Activated CD4-positive, alpha-beta T cell treated with anti-CD3 and anti-CD28 coated beads, Interleukin-2, amount 10 ng/mL, durations not matched to agents 24 days and 14 days (primary cell): ENCODE results near the gene SLC13A3. TPM values are rescaled to one million over a fixed set of nuclear protein-coding genes. Genes with fewer than 3 reads are reported as not detected.

Experiments used
- DNase-seq: peaks from one replicate; pipeline ENCODE4 v3.0.0; 2022
- H3K27ac Mint-ChIP-seq: one replicate; pipeline ENCODE4 v1.8.0; 2022; ENCODE audit warnings: mild to moderate bottlenecking, mixed read lengths
- H3K27me3 Mint-ChIP-seq: one replicate; pipeline ENCODE4 v1.8.0; 2022; ENCODE audit warnings: mixed read lengths
- H3K36me3 Mint-ChIP-seq: one replicate; pipeline ENCODE4 v1.8.0; 2022; ENCODE audit warnings: low read depth, mild to moderate bottlenecking, mixed read lengths
- H3K4me1 Mint-ChIP-seq: one replicate; pipeline ENCODE4 v1.8.0; 2021; ENCODE audit warnings: mixed read lengths
- H3K4me3 Mint-ChIP-seq: one replicate; pipeline ENCODE4 v1.8.0; 2022; ENCODE audit warnings: mild to moderate bottlenecking, moderate library complexity, mixed read lengths
- H3K9me3 Mint-ChIP-seq: one replicate; pipeline ENCODE4 v1.8.0; 2021; ENCODE audit warnings: mixed read lengths
- intact Hi-C: fragments of 100-400 bp; cut with micrococcal nuclease; formaldehyde crosslinking; loops from one replicate; pipeline ENCODE4 v1.15.1; 2023
- total RNA-seq: library from RNA; stranded (reverse); gene quantifications from 2 replicates; pipeline ENCODE4 v1.2.3, GENCODE V29; 2022

SLC13A3 gene
- total RNA-seq, 1 donor from 2014 or later: not detected

DNA sequence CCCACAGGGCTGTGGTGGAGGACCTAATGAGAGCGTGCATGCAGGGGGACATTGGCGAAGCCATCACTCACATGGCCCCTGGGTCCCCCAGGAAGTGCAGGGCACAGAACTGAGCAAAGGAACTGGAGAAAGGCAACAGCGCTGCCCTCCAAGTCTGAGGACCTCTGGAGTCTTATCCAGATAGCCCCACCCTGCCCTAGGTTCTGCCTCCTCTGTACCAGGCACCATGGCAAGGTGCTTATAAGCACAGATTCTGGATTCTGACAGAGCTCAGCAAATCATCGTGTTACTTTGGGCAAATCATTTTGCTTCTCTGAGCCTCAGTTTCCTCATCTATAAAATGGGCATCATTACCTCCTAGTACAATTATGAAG is 44.5 kb downstream of the SLC13A3 start:
- peaks cover 11% of the 10 kb centered on the region for H3K27me3 Mint-ChIP-seq
- H3K4me3 Mint-ChIP-seq: no peak overlapping the region

DNA sequence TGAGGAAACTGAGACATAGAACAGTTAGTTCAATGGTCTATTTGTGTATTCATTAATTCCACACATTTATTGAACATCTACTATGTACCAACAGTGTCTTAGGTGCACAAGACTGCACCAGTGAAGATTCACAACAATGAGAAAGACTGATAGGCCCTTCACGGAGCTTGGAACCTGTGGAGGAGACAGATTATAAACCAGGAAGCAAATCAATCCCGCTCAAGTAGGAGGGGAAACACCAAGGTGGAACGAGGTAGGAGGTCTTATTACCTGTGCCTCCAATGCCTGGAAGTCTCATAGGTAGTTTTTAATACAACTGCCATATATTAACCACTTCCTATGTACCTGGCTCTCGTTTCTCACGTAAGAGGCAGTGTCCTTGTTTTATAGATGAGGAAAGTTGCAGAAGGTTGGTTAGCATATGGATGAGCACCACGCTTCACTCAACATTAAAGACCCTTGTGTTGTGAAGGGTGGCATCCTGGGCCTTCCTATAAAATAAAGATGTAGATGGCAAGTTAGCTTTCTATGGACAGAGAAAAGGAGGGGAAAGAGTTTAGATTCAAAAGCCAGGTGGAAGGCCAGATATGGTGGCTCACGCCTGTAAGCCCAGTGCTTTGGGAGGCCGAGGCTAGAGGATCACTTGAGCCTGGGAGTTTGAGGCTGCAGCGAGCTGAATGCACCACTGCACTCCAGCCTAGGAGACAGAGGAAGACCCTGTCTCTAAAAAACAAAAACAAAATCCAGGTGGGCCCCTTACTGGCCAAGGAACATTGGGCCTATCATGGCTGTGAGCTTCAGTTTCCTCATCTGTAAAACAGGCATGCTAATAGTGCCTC is 45.1 kb downstream of the SLC13A3 start:
- DNase-seq: no peak
- Mint-ChIP-seq H3K4me1 (peaks cover 12% of the 10 kb centered on the region), H3K27me3 (peaks cover 11% of the 10 kb centered on the region), H3K9me3 (no peaks in the 10 kb centered on the region), H3K4me3 (no peak overlapping the region), H3K27ac (no peak overlapping the region), H3K36me3 (no peaks in the 10 kb centered on the region)
- intact Hi-C loops: no loop called here

More for the DNA sequence above, 44.5 kb downstream of the SLC13A3 start:
- Mint-ChIP-seq H3K36me3 (no peaks in the 10 kb centered on the region), H3K4me1 (peaks cover 6% of the 10 kb centered on the region), H3K27ac (no peak overlapping the region), H3K9me3 (no peaks in the 10 kb centered on the region)
- intact Hi-C loops: loop anchor here (1.0 kb wide), 1 partner anchor 8 kb away; no protein-coding TSS in a partner anchor
- no peak for DNase-seq

DNA sequence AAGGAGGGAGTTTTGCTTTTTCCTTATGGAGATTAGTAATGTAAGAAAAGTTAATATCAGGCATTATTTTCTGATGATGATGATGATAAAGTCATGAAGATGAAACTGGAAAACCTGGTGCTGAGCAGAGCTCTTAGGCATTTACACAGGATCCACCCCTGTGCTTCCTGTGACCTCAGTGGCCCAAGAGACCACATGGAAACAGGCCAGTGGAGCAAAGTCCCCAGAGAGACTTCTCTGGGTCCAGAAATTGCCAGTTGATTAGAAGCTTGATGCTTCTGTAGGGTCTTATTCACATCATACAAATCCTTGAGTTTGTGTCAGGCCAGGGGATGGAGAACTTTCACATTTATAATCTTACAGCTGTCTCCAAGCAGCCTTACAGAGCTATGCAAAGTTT is 46.1 kb downstream of the SLC13A3 start:
- Mint-ChIP-seq H3K27ac (no peak overlapping the region), H3K9me3 (no peaks in the 10 kb centered on the region), H3K27me3 (peaks cover 8% of the 10 kb centered on the region), H3K36me3 (no peaks in the 10 kb centered on the region), H3K4me1 (peaks cover 12% of the 10 kb centered on the region), H3K4me3 (no peak overlapping the region)
- DNase-seq: no peak
- intact Hi-C loops: no loop called here

DNA sequence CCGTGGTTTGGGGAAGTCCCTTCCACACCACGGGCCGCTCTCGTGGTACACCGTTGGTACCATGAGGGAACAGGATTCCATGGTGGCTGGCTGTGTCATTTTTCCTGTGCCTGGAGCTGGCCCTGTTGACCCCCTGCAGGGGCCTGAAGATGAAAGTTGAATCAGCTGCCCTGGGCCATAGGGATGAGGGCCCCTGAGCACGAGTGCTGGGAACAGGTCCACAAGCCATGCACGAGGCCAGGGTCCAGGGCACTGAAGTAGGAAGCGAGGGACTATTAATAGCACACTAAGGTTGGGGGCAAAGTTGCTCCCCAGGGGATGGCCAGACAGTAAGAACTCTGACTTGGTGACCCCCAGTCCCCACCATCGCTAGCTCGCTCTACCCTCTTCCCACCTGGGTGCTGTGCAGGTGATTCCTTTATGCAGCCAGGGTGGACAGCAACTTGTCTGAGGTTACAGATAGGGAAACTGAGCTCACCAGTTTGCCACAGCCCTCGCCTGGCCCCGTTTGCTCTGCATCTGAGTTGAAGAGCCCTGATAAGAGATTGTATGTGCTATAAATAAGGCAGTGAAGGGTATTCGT is 46.6 kb downstream of the SLC13A3 start:
- Mint-ChIP-seq H3K36me3 (no peaks in the 10 kb centered on the region), H3K4me1 (peaks cover 12% of the 10 kb centered on the region), H3K27ac (no peak overlapping the region), H3K27me3 (peaks cover 10% of the 10 kb centered on the region), H3K4me3 (no peak overlapping the region), H3K9me3 (no peaks in the 10 kb centered on the region)
- intact Hi-C loops: no loop called here
- no peak for DNase-seq

- Mint-ChIP-seq H3K36me3 (no peaks in the 10 kb centered on the region), H3K9me3 (no peaks in the 10 kb centered on the region), H3K27ac (no peak overlapping the region), H3K4me1 (peaks cover 12% of the 10 kb centered on the region), H3K4me3 (no peak overlapping the region), H3K27me3 (peaks cover 11% of the 10 kb centered on the region)
- intact Hi-C loops: no loop called here
- DNase-seq: no peak
These were observed 48.8 kb downstream of the SLC13A3 start for GRCh38 chr20:46602429-46602828.

- Mint-ChIP-seq H3K27me3 (peaks cover 7% of the 10 kb centered on the region), H3K36me3 (no peaks in the 10 kb centered on the region), H3K27ac (no peak overlapping the region)
These were observed 49.6 kb downstream of the SLC13A3 start for GRCh38 chr20:46601603-46602122.

DNA sequence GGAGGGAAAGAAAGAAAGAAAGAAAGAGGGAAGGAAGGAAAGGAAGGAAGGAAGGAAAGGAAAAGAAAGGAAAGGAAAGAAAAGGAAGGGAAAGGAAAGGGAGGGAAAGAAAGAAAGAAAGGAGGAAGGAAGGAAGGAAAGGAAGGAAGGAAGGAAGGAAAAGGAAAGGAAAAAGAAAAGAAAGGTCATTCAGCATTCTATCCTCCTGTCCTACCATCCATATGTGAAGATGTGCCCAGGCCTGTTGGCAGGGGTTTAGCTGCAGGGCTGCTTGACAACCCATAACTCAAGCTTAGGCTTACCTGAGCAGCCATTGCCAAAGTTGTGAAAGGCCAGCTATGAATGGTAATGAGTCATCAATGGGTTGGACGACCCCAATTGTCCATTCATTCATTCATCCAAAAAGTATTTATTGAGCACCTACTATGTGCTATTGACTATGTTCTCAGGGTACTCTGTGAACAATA is 50.9 kb downstream of the SLC13A3 start:
- Mint-ChIP-seq H3K27me3 (peaks cover 12% of the 10 kb centered on the region), H3K27ac (no peak overlapping the region), H3K4me1 (peaks cover 12% of the 10 kb centered on the region), H3K9me3 (no peaks in the 10 kb centered on the region), H3K36me3 (no peaks in the 10 kb centered on the region), H3K4me3 (no peak overlapping the region)
- intact Hi-C loops: no loop called here
- DNase-seq: no peak

More at GRCh38 chr20:46601603-46602122, 49.6 kb downstream of the SLC13A3 start:
- Mint-ChIP-seq H3K9me3 (no peaks in the 10 kb centered on the region), H3K4me3 (no peak overlapping the region), H3K4me1 (peaks cover 12% of the 10 kb centered on the region)
- no peak for DNase-seq
- intact Hi-C loops: no loop called here

GRCh38 chr20:46599227-46599987 is 51.9 kb downstream of the SLC13A3 start:
- H3K27ac Mint-ChIP-seq: no peak overlapping the region
- peaks cover 12% of the 10 kb centered on the region for H3K4me1 Mint-ChIP-seq
- H3K27me3 Mint-ChIP-seq: peaks cover 19% of the 10 kb centered on the region
- no peak overlapping the region for H3K4me3 Mint-ChIP-seq
- H3K9me3 Mint-ChIP-seq: no peaks in the 10 kb centered on the region
- H3K36me3 Mint-ChIP-seq: no peaks in the 10 kb centered on the region
- intact Hi-C loops: loop anchor here (1.0 kb wide), 1 partner anchor 8 kb away; no protein-coding TSS in a partner anchor
- DNase-seq: no peak

DNA sequence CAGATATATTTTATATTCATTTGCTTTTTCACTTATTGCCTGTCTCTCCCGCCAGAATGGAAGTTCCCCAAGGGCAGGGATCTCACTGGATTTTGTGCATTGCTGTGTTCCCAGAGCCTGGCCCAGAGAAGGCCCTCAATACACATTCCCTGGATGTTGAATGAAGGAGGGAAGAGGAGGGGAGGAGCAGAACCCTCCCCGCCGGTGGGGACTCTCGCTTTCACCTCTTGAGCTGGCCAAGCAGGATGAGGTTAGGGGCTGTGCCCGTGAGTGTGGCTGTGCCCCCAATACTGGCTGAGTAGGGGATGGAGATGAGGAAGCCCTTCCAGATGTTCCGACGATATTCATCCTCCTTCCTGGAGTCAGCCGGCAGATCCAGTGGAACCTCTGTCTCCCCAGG is 55.3 kb downstream of the SLC13A3 start:
- Mint-ChIP-seq H3K27ac (no peak overlapping the region), H3K4me3 (no peak overlapping the region), H3K9me3 (no peaks in the 10 kb centered on the region)

GRCh38 chr20:46594725-46595124 is 56.5 kb downstream of the SLC13A3 start:
- Mint-ChIP-seq H3K27ac (no peak overlapping the region), H3K27me3 (peaks cover 25% of the 10 kb centered on the region), H3K36me3 (no peaks in the 10 kb centered on the region), H3K9me3 (no peaks in the 10 kb centered on the region), H3K4me1 (no peaks in the 10 kb centered on the region), H3K4me3 (no peak overlapping the region)
- DNase-seq: no peak
- intact Hi-C loops: no loop called here

More for the DNA sequence above, 55.3 kb downstream of the SLC13A3 start:
- Mint-ChIP-seq H3K36me3 (no peaks in the 10 kb centered on the region), H3K27me3 (peaks cover 26% of the 10 kb centered on the region), H3K4me1 (no peaks in the 10 kb centered on the region)
- intact Hi-C loops: no loop called here
- DNase-seq: no peak

DNA sequence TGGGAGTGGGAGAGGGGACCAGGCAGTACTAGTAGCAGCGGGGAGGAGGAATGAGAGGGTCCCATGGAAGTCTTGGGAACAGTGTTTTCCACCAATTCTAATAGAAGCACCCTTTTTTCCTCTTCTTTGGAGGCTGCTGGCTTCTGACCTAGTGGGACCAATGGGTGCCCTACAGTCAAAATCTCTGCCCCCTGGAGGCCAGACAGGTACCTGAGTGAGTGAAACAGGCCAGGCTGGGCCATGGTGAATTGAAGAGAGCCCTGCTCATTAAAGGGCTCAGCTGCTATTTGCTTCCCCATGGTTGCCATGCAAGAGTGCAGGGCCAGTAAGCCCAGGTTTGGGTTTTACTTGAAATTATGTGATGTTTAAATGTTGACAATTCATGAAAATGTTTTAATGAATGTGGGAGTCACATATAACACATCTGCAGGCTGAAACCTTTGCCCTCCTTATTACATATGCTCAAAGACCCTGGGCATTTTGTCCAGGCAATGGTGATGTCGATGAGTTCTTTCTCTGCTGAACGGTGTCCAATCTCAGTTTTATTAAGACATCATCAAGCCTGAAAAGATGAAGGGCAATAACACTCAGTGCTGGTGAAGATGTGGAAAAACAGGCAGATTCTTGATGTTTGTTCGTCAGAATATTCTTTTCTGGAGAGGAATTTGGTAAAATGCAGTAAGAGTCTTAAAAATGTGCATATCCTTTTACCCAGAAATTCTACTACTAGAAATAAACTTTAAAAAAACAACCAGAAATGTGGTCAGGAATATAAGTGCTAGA is 58.5 kb downstream of the SLC13A3 start:
- intact Hi-C loops: no loop called here
- Mint-ChIP-seq H3K27ac (no peak overlapping the region), H3K36me3 (no peaks in the 10 kb centered on the region), H3K9me3 (no peaks in the 10 kb centered on the region), H3K4me3 (no peak overlapping the region), H3K4me1 (peaks cover 9% of the 10 kb centered on the region), H3K27me3 (peaks cover 19% of the 10 kb centered on the region)
- no peak for DNase-seq

DNA sequence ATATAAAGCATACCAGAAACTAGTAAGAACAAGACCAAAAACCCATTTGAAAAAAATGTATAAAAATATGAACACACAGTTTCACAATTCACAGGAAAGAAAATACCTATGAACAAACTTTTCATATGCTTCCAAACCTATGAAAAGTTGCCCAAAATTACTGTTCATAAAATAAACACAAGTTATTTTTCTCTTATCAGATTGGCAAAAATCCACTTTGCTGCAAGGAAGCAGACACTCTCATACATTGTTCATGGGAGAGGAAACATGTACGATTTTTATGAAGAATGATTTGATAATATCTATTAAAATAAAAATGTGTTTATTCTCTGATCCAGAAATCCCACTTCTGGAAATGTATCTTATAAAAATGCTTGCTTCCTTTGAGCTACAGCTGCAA is 60.8 kb downstream of the SLC13A3 start:
- intact Hi-C loops: no loop called here
- H3K9me3 Mint-ChIP-seq: no peaks in the 10 kb centered on the region

More for the DNA sequence above, 60.8 kb downstream of the SLC13A3 start:
- no peaks in the 10 kb centered on the region for H3K36me3 Mint-ChIP-seq
- H3K27ac Mint-ChIP-seq: no peak overlapping the region
- peaks cover 17% of the 10 kb centered on the region for H3K27me3 Mint-ChIP-seq
- DNase-seq: no peak
- peaks cover 9% of the 10 kb centered on the region for H3K4me1 Mint-ChIP-seq
- H3K4me3 Mint-ChIP-seq: no peak overlapping the region
